ENCODE results near the gene RAB31.
A peak's percentile ranks its signal among the peaks of the same experiment; 100 is the strongest.

RAB31 gene

GRCh38 chr18:9706081-9706935, 1.8 kb upstream of the RAB31 start:
- Histone ChIP-seq H3K9ac (ENCODE audit: low read depth, low read length, poor library complexity) (no peak overlapping the region), H3K14ac (ENCODE audit: low read length) (no peak overlapping the region), H3K27me3 (ENCODE audit: control insufficient read depth in 3 of 3, insufficient read depth in 3 of 3, low read depth in 1 of 3, low read length in 3 of 3) (peaks cover 0 to 27% (median 0%) of the 10 kb centered on the region in 3 experiments), H3K4me3 (ENCODE audit: low read length in 2 of 2) (no peak overlapping the region), H3K79me1 (ENCODE audit: low read depth, low read length) (no peaks in the 10 kb centered on the region), H3K27ac (replicated peaks; ENCODE audit: low read length) (no peak overlapping the region), H3K4me1 (ENCODE audit: control insufficient read depth in 2 of 2, insufficient read depth in 1 of 2, low read depth in 1 of 2, low read length in 2 of 2) (peaks cover 3 to 11% of the 10 kb centered on the region in 2 donors), H2BK15ac (ENCODE audit: low read length) (no peak overlapping the region), H3K18ac (ENCODE audit: low read length) (no peak overlapping the region), H4K91ac (ENCODE audit: low read depth, low read length, poor library complexity) (no peak overlapping the region), H2BK12ac (ENCODE audit: low read length) (no peak overlapping the region), H3K9me3 (replicated peaks in 1 of 2; ENCODE audit: control insufficient read depth in 2 of 2, insufficient read depth in 1 of 2, low read depth in 1 of 2, low read length in 2 of 2) (no peaks in the 10 kb centered on the region), H3K23ac (ENCODE audit: low read depth, low read length, poor library complexity) (no peak overlapping the region), H3K36me3 (replicated peaks in 1 of 2; ENCODE audit: control insufficient read depth in 2 of 2, insufficient read depth in 2 of 2, low read length in 2 of 2) (no peaks in the 10 kb centered on the region), H2BK5ac (ENCODE audit: low read length) (no peak overlapping the region), H3K4me2 (ENCODE audit: insufficient read depth, low read length, poor library complexity, severe bottlenecking) (no peak overlapping the region), H2BK120ac (ENCODE audit: low read depth, low read length) (no peak overlapping the region), H2AFZ (ENCODE audit: low read length) (peak overlapping the region; percentile 0), H4K8ac (ENCODE audit: low read depth, low read length) (no peak overlapping the region), H2AK5ac (ENCODE audit: low read depth, low read length) (no peak overlapping the region), H3K4ac (ENCODE audit: low read length) (no peak overlapping the region)
- no CpG with 5 or more reads among the region's 12 CpGs for WGBS, 2 donors (ENCODE audit: extremely low coverage in 2 of 2, insufficient read length in 2 of 2, insufficient replicate concordance in 1 of 2)
- no peak for DNase-seq (ENCODE audit: low spot score)

DNA sequence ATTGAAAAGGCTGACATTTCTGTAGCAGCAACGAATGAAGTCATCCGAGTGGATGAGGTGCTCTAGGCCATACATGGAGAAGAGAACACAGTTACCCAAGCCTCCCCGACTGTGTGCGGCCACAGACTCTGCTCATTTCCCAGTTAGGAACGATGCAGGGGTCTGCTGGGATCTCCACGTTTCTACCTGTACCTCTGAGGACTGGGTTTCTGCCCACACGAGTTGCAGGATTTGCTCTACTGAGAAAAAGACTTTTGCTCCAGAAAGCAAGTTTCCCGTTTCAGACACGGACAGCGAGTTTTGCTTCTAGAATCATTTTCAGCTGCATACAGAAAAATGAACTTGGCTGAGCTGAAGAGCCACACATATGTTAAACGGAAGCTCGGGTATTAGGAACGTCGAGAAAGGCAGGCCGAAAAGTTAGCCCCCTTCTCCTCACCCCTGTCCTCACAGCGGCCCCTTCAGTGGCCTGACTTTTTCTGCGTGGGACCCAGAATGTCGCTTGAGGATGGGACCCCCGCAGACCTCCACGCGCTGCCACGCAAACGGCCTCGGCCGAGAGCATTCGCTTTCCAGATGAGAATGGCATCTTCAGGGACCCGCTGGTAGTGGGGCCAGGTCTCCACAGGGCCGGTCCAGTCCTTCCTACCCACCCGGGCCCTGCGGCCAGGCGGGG, 582 bp upstream of the RAB31 start:
- DNase-seq (ENCODE audit: low spot score) = no peak
- Histone ChIP-seq H3K36me3 (replicated peaks in 1 of 2; ENCODE audit: control insufficient read depth in 2 of 2, insufficient read depth in 2 of 2, low read length in 2 of 2) (no peaks in the 10 kb centered on the region), H3K4me3 (ENCODE audit: low read length in 2 of 2) (peak overlapping the region; percentile 70 to 86), H4K8ac (ENCODE audit: low read depth, low read length) (no peak overlapping the region), H2BK120ac (ENCODE audit: low read depth, low read length) (no peak overlapping the region), H2BK12ac (ENCODE audit: low read length) (no peak overlapping the region), H3K23ac (ENCODE audit: low read depth, low read length, poor library complexity) (no peak overlapping the region), H3K4ac (ENCODE audit: low read length) (no peak overlapping the region), H2BK15ac (ENCODE audit: low read length) (no peak overlapping the region), H3K27ac (replicated peaks; ENCODE audit: low read length) (no peak overlapping the region), H3K4me1 (ENCODE audit: control insufficient read depth in 2 of 2, insufficient read depth in 1 of 2, low read depth in 1 of 2, low read length in 2 of 2) (peaks cover 3 to 17% of the 10 kb centered on the region in 2 donors), H4K91ac (ENCODE audit: low read depth, low read length, poor library complexity) (no peak overlapping the region), H3K18ac (ENCODE audit: low read length) (peak overlapping the region; percentile 90), H3K79me1 (ENCODE audit: low read depth, low read length) (no peaks in the 10 kb centered on the region), H3K4me2 (ENCODE audit: insufficient read depth, low read length, poor library complexity, severe bottlenecking) (peak overlapping the region; percentile 88), H2AK5ac (ENCODE audit: low read depth, low read length) (no peak overlapping the region), H3K14ac (ENCODE audit: low read length) (peak overlapping the region; percentile 13), H2AFZ (ENCODE audit: low read length) (peak overlapping the region; percentile 97), H3K9ac (ENCODE audit: low read depth, low read length, poor library complexity) (peak overlapping the region; percentile 66), H2BK5ac (ENCODE audit: low read length) (peak overlapping the region; percentile 40), H3K27me3 (ENCODE audit: control insufficient read depth in 3 of 3, insufficient read depth in 3 of 3, low read depth in 1 of 3, low read length in 3 of 3) (peaks cover 0 to 27% (median 0%) of the 10 kb centered on the region in 3 experiments), H3K9me3 (replicated peaks in 1 of 2; ENCODE audit: control insufficient read depth in 2 of 2, insufficient read depth in 1 of 2, low read depth in 1 of 2, low read length in 2 of 2) (no peaks in the 10 kb centered on the region)
- WGBS, 2 donors (ENCODE audit: extremely low coverage in 2 of 2, insufficient read length in 2 of 2, insufficient replicate concordance in 1 of 2) = no CpG with 5 or more reads among the region's 31 CpGs

GRCh38 chr18:9708434-9709303, 568 bp downstream of the RAB31 start:
- Histone ChIP-seq H3K79me1 (ENCODE audit: low read depth, low read length) (no peaks in the 10 kb centered on the region), H3K18ac (ENCODE audit: low read length) (peak overlapping the region; percentile 93), H2BK5ac (ENCODE audit: low read length) (peak overlapping the region; percentile 40), H4K8ac (ENCODE audit: low read depth, low read length) (no peak overlapping the region), H4K91ac (ENCODE audit: low read depth, low read length, poor library complexity) (no peak overlapping the region), H3K14ac (ENCODE audit: low read length) (peak overlapping the region; percentile 49), H3K23ac (ENCODE audit: low read depth, low read length, poor library complexity) (peak overlapping the region; percentile 59), H3K9ac (ENCODE audit: low read depth, low read length, poor library complexity) (peak overlapping the region; percentile 96), H2AFZ (ENCODE audit: low read length) (peak overlapping the region; percentile 97), H2BK12ac (ENCODE audit: low read length) (no peak overlapping the region), H2BK15ac (ENCODE audit: low read length) (peak overlapping the region; percentile 72), H3K27me3 (ENCODE audit: control insufficient read depth in 3 of 3, insufficient read depth in 3 of 3, low read depth in 1 of 3, low read length in 3 of 3) (peaks cover 0 to 27% (median 0%) of the 10 kb centered on the region in 3 experiments), H2BK120ac (ENCODE audit: low read depth, low read length) (peak overlapping the region; percentile 16), H3K9me3 (replicated peaks in 1 of 2; ENCODE audit: control insufficient read depth in 2 of 2, insufficient read depth in 1 of 2, low read depth in 1 of 2, low read length in 2 of 2) (no peaks in the 10 kb centered on the region), H3K4ac (ENCODE audit: low read length) (no peak overlapping the region), H3K4me3 (ENCODE audit: low read length in 2 of 2) (peak overlapping the region; percentile 70 to 86), H2AK5ac (ENCODE audit: low read depth, low read length) (no peak overlapping the region), H3K27ac (replicated peaks; ENCODE audit: low read length) (no peak overlapping the region), H3K4me2 (ENCODE audit: insufficient read depth, low read length, poor library complexity, severe bottlenecking) (peak overlapping the region; percentile 88), H3K36me3 (replicated peaks in 1 of 2; ENCODE audit: control insufficient read depth in 2 of 2, insufficient read depth in 2 of 2, low read length in 2 of 2) (no peaks in the 10 kb centered on the region), H3K4me1 (ENCODE audit: control insufficient read depth in 2 of 2, insufficient read depth in 1 of 2, low read depth in 1 of 2, low read length in 2 of 2) (peaks cover 3 to 18% of the 10 kb centered on the region in 2 donors)
- no CpG with 5 or more reads among the region's 84 CpGs for WGBS, 2 donors (ENCODE audit: extremely low coverage in 2 of 2, insufficient read length in 2 of 2, insufficient replicate concordance in 1 of 2)
- no peak for DNase-seq (ENCODE audit: low spot score)
